DMS53 treated with DMSO at 0.1 percent for 48 hours (cell line): ENCODE data around the gene S100A12.

ENCODE experiments used
- DNase-seq: peaks from one replicate; lab custom pipeline; 2025; ENCODE audit not compliant: unreplicated experiment; lab: John Stamatoyannopoulos, UW

Gene S100A12

DNA sequence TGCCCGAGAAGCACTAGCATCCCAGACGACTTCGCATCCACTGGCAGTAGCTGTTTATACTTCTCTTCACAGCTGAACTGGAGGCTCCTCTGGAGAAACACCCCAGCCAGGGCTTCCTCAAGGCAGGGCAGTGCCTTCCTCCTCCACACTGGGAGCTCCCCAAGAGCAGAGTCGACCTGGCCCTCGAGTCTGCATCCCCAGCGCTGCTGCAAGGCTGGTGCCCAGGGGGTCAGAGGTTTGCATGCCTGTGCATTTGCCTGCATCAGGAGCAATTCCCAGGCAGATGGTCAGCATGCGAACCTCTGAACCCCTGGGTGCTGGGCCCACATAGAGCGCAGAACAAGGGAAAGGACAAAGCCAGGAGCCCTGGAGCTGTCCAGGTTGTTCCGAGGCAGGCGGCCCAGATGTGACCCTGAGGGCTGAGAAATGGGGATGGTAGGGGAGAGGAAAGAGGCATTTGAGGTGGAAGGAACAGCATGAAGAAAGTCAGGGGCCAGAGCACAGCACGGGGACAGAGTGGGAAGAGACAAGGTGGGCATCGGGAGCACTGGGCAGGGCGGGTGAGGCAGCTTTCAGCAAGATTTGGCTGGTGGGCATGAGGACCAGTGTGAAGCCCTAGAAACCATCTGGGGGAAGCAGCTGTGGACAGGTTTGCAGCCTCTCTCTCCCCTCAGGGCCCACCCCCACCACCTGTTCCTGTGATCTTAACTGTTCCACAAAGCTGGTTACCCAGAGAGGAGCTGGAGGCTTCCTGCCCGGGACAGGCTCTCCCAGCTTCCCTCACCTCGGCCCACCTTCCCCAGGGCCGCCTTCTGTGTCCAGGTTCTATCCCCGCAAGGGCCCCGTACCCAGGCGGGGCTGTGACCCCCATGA, 21.9 kb upstream of the S100A12 start:
- DNase-seq, result no peak

DNA sequence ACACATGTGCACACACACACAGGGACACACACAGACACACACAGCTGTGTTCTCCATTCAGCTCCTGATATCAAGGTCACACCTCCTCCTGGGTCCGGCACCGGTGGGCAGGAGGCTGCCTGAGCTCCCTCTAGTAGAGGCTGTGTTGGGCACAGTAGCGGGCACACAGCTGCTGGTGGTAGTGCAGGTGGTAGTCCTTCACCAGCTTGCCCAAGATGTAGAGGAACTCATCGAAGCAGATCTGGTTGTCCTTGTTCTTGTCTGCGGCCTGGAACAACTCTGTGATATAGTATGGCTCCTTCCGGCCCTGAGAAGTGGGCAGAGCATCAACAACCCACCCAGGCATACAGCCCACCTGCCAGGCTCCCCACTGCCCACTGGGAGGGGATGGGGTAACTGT, 21.0 kb upstream of the S100A12 start:
- no peak for DNase-seq

DNA sequence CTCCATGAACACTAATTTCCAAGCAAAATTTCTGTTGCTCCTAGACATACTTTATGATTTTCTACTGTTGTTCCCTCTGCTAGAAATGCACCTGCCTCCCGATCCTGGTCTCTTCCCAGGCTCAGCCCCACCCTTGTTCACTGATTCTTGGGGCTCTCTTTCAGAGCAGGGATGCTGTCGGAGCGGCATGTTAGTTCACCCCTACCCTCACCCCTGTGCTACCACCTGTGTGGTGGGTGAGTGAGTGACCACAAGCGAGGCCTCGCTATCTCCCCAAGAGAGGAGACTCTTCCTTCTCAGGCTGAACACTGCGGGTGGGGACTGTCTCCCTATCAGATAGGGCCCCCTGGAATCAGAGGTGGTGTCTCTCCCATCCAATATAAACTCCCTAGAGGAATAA, 20.4 kb upstream of the S100A12 start:
- DNase-seq, result no peak

DNA sequence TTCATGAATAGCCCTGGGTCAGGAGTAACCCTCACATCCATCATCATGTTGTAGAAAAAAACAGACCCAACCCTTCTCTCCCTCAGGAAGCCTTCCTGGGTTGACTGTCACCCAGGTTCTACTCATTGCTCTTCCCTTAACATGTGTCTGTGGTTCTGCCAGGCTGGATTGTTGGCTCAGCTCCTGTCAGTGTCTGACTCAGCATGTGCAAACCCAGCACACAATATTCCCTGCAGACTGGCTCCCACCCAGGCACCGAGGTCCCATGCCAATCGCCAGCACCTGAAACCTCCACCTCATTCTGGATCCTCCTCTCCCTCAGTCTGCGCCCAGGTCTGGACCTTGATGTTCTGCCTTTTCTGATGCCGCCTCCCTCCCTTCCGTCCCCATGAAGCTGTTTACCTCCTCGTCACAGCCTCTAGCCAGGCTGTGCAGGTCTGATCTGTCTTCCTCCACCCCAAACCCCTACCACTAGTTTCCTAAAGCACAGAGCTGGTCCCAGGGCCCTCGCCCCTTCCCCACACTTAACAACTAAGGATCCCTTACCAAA, 19.8 kb upstream of the S100A12 start:
- no peak for DNase-seq

DNA sequence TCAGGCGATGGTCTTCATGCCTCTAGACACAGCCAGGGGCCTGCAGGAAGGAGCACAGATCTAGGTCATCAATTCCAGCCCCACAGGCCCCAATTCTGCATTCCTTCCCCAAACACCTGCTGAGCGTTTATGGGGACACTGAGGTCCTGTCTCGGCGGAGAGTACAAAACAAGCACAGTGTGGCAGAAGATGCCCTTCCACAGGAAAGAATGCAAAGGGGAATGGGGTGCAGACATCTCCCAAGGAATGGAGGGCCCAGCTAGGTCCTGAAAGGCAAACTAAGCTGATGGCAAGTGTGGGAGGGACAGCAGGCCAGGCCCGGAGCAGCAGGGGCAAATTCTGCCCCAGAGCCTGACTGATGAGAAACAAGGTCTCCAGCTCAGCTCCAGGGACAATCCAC, 19.0 kb upstream of the S100A12 start:
- DNase-seq, result no peak

DNA sequence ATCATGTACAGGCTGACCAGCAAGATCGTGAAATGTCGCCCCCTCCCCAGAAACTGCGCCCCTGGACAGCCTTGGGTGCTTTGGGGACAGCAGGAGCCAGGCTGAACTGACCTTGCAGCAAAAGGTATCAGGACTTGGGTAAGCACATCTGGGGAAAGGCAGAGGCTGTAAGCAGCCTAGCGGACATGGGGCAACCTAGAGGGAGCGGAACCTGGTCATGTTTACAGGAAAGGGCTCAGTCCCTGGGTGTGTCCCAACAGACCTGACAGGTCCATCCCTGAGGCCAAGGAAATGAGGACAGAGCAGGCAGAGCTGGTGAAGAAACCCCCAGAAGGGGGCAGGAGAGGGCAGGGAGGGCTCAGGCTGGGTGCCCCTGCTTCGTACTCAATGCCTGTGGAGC, 18.5 kb upstream of the S100A12 start:
- DNase-seq, result no peak

DNA sequence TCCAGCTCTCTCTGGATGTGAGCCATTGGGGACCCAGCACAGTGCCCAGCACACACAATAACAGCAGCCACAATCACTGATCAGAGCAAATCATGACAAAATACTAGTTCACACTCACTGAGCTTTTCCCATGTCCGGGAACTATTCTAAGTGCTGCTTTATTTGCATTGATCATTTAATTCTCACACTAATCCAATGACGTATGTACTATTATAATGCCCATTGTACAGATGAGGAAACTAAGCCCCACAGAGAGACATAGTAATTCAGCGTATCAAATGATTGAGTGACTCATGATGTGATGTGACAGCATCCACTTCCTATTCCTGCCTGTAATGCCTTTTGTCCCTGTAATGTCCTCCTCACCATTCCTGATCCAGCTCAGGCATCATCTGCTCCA, 17.4 kb upstream of the S100A12 start:
- DNase-seq, result no peak

DNA sequence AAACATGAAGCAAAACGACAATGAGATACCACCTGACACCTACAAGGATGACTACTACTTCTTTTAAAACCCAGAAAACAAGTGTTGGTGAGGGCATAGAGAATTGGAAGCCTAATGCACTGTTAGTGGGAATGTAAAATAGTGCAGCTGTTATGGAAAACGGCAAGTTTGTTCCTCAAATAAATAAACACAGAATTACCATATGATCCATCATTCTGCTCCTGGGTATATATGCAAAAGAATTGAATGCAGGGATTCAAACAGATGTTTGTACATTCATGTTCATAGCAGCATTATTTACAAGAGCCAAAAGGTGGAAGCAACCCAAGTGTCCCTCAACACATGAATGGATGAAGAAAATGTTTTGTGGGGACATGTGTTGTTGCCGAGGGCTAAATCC, 16.8 kb upstream of the S100A12 start:
- no peak for DNase-seq

DNA sequence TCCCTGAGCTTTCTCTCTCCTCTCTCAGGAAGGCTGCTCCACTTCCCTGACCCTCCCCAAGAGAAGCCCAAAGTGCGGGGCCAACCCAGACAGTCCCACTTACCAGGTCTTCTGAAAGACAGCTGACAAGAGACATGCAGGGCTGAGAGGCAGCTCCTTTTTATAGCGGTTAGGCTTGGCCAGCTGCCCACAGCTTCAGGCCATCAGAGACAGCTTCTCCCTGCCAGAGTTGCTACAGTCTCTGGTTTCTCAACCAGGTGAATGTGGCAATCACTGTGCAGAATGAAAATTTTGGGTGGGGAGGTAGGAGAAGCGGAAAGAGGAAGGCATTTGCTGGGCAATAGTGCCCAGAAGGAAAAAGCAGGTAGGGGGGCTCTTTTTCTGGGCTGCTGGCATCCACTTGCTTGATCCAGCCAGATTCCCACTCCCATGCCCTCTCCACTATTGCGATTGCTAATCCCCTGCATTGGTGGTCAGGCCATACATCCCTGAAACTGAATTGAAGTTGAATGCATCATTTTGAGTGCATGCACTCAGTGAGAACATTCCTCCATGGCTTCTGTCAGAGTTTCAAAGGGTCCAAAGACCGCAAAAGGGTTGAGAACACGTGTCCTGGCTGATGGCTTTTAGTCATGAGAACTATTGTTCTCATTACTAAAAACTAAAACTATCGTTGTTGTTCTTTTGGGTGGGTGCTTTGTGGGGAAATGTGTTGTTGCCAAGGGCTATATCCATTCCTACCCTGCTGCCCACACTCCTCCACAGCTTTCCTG, 15.7 kb upstream of the S100A12 start, which contains the start of gene S100A8:
Gene S100A8 (minus strand): TSS at position 136 of the 773 bp plus-strand sequence. CDS start 538 bp downstream, outside the sequence.
- no peak for DNase-seq

DNA sequence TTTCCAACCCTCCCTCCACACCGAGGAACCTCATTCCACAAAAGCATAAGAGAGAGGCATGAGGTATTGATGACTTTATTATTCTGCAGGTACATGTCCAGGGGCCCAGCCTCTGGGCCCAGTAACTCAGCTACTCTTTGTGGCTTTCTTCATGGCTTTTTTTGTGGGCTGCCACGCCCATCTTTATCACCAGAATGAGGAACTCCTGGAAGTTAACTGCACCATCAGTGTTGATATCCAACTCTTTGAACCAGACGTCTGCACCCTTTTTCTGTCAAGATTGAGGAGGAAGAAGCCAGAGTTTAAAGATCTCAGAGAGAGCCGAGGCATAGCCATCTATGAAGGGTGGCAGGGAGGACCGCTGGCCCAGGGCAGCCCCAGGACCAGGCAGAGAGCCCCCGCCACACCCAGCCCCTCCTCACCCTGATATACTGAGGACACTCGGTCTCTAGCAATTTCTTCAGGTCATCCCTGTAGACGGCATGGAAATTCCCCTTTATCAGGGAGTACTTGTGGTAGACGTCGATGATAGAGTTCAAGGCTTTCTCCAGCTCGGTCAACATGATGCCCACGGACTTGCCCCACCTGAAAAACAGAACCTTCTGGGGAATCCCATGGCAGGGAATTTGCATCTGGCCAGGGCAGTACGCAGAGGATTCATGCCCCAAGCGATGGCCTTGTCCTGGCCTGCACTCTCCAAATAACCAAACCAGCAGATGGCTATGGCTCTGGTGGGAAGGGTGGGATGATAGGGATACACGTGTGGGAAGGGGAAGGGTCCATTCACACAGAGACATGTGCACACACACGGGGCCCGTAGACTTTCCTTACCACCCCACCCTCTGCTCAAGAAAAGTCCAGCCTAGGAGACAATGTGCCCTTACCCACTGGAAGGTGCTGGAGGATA, 14.8 kb upstream of the S100A12 start:
- no peak for DNase-seq

DNA sequence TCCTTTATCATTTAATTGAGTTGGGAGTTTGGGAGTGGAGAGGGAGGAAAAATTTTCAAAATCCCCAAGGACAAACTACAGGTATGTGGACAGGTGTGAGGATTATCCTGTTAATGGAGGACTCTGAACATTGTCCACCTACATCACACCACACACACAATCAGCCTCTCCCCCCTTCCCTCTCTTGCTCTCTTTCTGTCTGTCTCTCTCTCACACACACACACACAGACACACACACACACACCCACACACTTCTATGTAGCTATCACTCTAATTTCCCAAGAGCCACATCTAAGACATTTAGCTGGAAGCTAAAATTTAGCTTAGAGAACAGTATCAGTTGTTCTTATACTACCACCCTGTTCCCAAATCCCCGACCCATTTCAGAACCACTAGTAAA, 14.0 kb upstream of the S100A12 start:
- no peak for DNase-seq

DNA sequence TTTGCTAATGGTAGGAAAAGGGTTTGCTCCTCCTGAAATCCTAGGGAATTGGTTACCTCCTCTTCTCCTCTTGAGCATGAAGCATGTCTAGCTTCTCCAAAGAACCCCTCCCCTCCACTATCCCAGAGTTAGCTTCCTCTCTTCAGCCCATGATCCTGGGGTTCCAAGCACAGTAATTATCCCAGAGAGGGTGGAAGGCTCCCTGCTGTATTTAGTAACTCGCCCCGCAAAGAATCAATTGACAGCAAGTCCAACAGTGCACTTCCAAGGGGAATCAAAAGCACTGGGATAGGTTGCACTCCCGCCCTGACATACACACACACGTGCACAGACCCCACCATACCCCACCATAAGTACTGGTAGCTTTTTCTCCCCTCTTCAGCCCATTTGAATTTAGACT, 12.4 kb upstream of the S100A12 start:
- no peak for DNase-seq

DNA sequence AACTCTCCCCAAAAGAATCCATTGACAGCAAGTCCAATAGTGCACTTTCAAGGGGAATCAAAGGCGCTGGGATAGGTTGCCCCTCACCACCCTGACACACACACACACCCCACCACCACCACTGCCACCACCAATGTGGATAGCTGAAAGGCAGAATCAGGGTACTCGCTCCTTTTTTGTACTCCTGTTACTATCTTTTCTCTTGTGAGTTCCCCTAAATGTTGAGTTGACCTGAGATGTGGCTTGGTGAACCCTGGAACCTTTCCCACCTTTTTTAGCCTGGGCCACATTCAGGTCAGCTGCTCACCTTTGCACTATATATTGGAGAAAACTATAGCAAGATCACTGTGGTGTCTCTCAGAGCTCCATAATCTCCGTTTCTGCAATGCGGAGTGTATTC, 11.6 kb upstream of the S100A12 start:
- no peak for DNase-seq

DNA sequence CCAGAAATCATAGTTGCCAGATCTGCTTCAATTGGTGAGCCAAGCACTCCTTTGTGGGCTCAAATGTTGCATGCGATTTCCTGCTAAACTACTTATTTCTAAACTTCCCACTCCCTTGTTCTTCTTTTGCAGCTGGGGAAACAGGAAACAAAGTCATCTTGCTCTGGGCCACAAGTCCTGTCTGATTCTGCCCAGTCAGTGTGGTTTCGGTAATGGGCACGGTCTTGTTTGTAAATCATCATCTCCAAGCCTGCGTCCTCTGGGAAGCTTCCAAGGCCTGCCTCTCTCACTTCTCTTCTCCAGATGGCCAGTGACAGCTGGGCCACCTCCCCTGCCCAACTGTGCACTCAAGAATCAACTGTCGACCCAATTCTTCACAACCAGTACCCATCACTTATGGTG, 11.1 kb upstream of the S100A12 start:
- no peak for DNase-seq

DNA sequence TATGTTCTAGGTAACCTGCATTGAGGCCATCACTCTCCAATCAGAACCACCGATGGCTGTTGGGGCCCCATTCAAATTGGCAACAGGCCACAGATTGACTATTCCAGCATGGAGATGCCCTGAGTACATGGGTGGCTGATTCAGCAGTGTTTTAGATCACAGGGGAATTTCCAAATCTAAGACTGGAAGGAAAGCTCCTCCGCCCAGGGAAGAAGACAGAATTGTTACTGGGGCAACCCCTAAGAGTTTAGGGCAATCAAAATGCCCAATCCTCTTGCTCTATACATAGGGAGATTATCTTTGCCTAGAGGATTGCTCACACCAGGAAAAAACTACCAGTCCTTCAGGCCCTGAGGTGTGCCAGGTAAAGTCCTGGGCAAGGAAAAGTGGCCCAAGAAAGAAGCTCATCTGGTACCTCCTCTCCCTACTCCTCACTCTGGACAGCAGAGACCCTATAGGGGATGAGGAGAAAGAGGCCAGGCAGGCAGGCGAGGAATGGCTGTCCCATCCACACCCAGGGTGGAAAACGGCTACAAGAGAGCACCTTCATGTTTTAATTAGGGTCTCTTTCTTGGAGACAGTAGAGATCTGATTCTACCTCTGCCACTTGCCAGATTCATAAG, 9.6 kb upstream of the S100A12 start:
- no peak for DNase-seq

DNA sequence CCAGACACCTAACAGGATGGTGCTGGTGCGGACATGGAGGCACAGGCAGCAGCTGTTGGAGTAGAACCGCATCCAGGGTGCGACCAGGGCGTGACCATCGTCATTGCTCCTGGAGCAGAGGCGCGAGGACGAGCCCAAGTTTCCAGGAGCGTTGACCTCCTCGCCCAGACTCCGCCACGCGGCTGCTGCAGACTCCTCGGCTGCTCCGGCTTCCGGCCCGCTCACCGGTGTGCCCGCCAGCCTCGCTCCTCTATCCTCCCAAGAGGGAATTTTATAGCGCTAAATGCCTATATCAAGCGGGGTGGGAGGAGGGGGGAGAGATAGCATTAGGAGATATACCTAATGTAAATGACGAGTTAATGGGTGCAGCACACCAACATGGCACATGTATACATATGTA, 5.3 kb upstream of the S100A12 start:
- no peak for DNase-seq

DNA sequence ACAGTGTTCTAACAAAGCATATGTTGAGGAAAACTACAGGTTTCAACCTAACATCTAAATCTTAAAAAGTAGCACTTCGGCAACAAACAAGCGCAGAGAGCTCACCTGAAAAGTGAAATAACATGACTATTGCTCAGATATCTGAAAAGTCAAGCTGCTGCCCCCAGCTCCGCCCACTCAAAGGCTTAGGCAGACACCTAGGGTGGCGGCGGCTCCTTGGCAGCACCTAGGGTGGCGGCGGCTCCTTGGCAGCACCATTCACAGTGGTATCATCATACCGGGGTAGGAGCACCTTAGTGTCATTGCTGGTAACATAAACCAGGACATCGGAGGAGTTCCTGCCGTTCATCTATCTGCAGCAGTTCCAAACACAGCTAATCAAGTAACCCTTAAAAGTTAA, 4.2 kb upstream of the S100A12 start:
- no peak for DNase-seq

DNA sequence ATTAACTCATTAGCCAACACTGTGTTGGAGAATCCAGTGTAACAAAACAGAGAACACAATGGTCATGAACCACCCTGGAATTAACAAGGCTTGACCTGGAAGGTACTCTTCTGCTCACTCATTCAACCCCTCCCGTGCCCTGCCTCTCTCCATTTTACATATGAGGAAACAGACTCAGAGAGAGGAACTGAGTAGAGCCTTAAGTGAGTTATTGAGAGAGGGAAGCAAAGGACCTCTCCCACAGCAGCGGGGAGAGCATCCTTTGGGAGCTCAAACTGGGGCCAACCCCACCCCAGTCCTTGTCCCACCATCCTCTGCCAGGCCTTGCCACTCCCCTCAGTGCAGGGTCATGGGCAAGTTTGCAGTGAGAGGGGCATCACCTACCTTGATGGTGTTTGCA, 1.4 kb downstream of the S100A12 start:
- no peak for DNase-seq

DNA sequence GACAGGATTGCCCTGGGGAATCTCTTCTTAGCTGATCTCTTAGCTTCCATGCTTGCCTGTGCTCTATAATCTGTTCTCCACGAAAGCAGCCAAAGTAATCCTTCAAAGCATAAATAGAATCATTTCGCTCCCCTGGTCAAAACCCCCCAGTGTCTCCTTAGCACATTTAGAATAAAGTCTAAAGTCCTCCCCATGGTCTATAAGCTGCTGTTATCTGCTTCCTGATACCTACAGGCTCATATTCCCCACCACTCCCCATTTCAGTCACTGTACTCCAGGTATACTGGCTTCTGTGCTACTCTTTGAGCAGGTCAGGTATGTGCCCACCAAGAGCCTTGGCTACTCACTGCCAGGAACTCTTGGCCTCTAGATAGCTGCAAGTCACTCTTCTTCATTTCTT, 2.9 kb downstream of the S100A12 start:
- DNase-seq, result no peak

DNA sequence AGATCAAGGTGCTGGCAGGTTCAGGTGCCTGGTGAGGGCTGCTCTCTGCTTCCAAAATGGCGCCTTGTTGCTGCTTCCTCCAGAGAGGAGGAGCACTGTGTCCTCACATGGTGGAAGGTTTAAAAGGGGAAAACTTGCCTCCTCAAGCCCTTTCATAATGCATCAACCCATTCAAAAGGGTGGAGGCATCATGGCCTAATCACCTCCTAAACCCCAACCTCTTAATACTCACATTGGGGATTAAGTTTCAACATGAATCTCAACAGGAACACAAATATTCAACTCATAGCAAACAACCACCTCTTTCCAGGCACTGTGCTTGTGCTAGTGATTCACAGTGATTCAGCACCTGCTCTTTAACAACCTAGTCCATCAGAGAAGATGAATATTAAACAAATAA, 4.2 kb downstream of the S100A12 start:
- DNase-seq, result no peak

DNA sequence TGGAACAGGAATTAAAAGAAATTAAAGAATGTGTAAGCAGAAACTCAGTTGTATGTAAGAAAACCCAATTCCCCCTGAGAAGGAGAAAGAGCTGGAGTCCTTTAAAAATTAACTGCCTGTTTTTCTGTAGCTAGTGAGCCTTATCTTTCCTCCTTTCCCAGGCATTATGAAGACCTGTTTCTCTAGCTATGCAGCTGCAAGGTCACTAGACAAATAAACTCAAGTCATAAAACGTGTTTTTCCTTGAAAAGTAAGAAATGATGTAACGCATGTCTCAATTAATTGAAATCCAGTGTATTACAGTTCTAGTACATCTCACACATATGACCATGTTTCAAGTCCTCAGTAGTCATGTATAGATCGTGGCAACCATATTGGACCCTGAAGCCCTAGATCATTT, 5.3 kb downstream of the S100A12 start:
- no peak for DNase-seq
